ENCODE measurements around the gene FOXC1. TPM values are rescaled to one million over a fixed set of nuclear protein-coding genes. Genes with fewer than 3 reads are reported as not detected.

The FOXC1 gene
- total RNA-seq, 1 donor from 2014 or later, result 2.9 TPM

- Mint-ChIP-seq H3K9me3 (ENCODE audit: unreplicated experiment) (peaks cover 3% of the 10 kb centered on the region), H3K27me3 (ENCODE audit: low read depth, unreplicated experiment) (peaks cover 23% of the 10 kb centered on the region), H3K4me3 (ENCODE audit: unreplicated experiment) (no peak overlapping the region), H3K36me3 (ENCODE audit: low read depth, unreplicated experiment) (no peaks in the 10 kb centered on the region), H3K4me1 (ENCODE audit: low read depth, unreplicated experiment) (no peaks in the 10 kb centered on the region), H3K27ac (ENCODE audit: unreplicated experiment) (no peak overlapping the region)
- Histone ChIP-seq H3K9me3 (ENCODE audit: insufficient read depth, low read depth, low read length) (no peaks in the 10 kb centered on the region), H3K27ac (ENCODE audit: low read depth, low read length) (no peak overlapping the region), H3K27me3 (ENCODE audit: insufficient read depth, low read length) (no peaks in the 10 kb centered on the region), H3K79me2 (ENCODE audit: insufficient read depth, low read length) (no peaks in the 10 kb centered on the region), H3K4me1 (ENCODE audit: insufficient read depth, low read length) (no peaks in the 10 kb centered on the region), H3K36me3 (ENCODE audit: insufficient read depth, low read length) (no peaks in the 10 kb centered on the region), H3K9ac (ENCODE audit: low read length) (no peak overlapping the region), H2AFZ (ENCODE audit: low read depth, low read length) (no peak overlapping the region), H4K20me1 (ENCODE audit: insufficient read depth, low read length) (no peaks in the 10 kb centered on the region), H3K4me2 (ENCODE audit: low read length) (no peak overlapping the region), H3K4me3 (ENCODE audit: insufficient read depth, low read depth, low read length) (no peak overlapping the region)
- DNase-seq (ENCODE audit: low read depth), result no peak
- no peak for TF ChIP-seq EZH2 (IDR thresholded peaks at IDR 0.05; ENCODE audit: insufficient read depth, low read length)
- TF ChIP-seq CTCF (IDR thresholded peaks at IDR 0.05; ENCODE audit: insufficient read depth, low read depth, low read length), result no peak
- FAIRE-seq, result no peak
These were observed 43.1 kb downstream of the FOXC1 start for GRCh38 chr6:1652842-1653241.

- Histone ChIP-seq H4K20me1 (ENCODE audit: insufficient read depth, low read length) (no peaks in the 10 kb centered on the region), H3K4me1 (ENCODE audit: insufficient read depth, low read length) (no peaks in the 10 kb centered on the region), H3K9me3 (ENCODE audit: insufficient read depth, low read depth, low read length) (no peaks in the 10 kb centered on the region), H3K4me3 (ENCODE audit: insufficient read depth, low read depth, low read length) (no peak overlapping the region), H3K27me3 (ENCODE audit: insufficient read depth, low read length) (no peaks in the 10 kb centered on the region), H3K4me2 (ENCODE audit: low read length) (no peak overlapping the region), H2AFZ (ENCODE audit: low read depth, low read length) (no peak overlapping the region), H3K79me2 (ENCODE audit: insufficient read depth, low read length) (no peaks in the 10 kb centered on the region), H3K9ac (ENCODE audit: low read length) (no peak overlapping the region), H3K36me3 (ENCODE audit: insufficient read depth, low read length) (no peaks in the 10 kb centered on the region), H3K27ac (ENCODE audit: low read depth, low read length) (no peak overlapping the region)
- FAIRE-seq, result no peak
- Mint-ChIP-seq H3K27ac (ENCODE audit: unreplicated experiment) (no peak overlapping the region), H3K27me3 (ENCODE audit: low read depth, unreplicated experiment) (peaks cover 10% of the 10 kb centered on the region), H3K9me3 (ENCODE audit: unreplicated experiment) (peaks cover 3% of the 10 kb centered on the region), H3K4me3 (ENCODE audit: unreplicated experiment) (no peak overlapping the region), H3K4me1 (ENCODE audit: low read depth, unreplicated experiment) (no peaks in the 10 kb centered on the region), H3K36me3 (ENCODE audit: low read depth, unreplicated experiment) (no peaks in the 10 kb centered on the region)
- DNase-seq (ENCODE audit: low read depth), result no peak
- TF ChIP-seq CTCF (IDR thresholded peaks at IDR 0.05; ENCODE audit: insufficient read depth, low read depth, low read length) (no peak), EZH2 (IDR thresholded peaks at IDR 0.05; ENCODE audit: insufficient read depth, low read length) (no peak)
These were observed 44.3 kb downstream of the FOXC1 start for GRCh38 chr6:1654054-1654453.

GRCh38 chr6:1657116-1657770, 47.5 kb downstream of the FOXC1 start:
- Mint-ChIP-seq H3K27ac (ENCODE audit: unreplicated experiment) (no peak overlapping the region), H3K9me3 (ENCODE audit: unreplicated experiment) (peaks cover 3% of the 10 kb centered on the region), H3K36me3 (ENCODE audit: low read depth, unreplicated experiment) (peaks cover 3% of the 10 kb centered on the region), H3K4me3 (ENCODE audit: unreplicated experiment) (no peak overlapping the region), H3K27me3 (ENCODE audit: low read depth, unreplicated experiment) (peaks cover 23% of the 10 kb centered on the region), H3K4me1 (ENCODE audit: low read depth, unreplicated experiment) (no peaks in the 10 kb centered on the region)
- Histone ChIP-seq H3K27me3 (ENCODE audit: insufficient read depth, low read length) (no peaks in the 10 kb centered on the region), H3K9me3 (ENCODE audit: insufficient read depth, low read depth, low read length) (no peaks in the 10 kb centered on the region), H3K9ac (ENCODE audit: low read length) (no peak overlapping the region), H3K4me3 (ENCODE audit: insufficient read depth, low read depth, low read length) (no peak overlapping the region), H2AFZ (ENCODE audit: low read depth, low read length) (no peak overlapping the region), H3K4me1 (ENCODE audit: insufficient read depth, low read length) (no peaks in the 10 kb centered on the region), H4K20me1 (ENCODE audit: insufficient read depth, low read length) (no peaks in the 10 kb centered on the region), H3K27ac (ENCODE audit: low read depth, low read length) (no peak overlapping the region), H3K79me2 (ENCODE audit: insufficient read depth, low read length) (no peaks in the 10 kb centered on the region), H3K4me2 (ENCODE audit: low read length) (no peak overlapping the region), H3K36me3 (ENCODE audit: insufficient read depth, low read length) (no peaks in the 10 kb centered on the region)
- FAIRE-seq (no peak), DNase-seq (ENCODE audit: low read depth) (no peak)
- TF ChIP-seq EZH2 (IDR thresholded peaks at IDR 0.05; ENCODE audit: insufficient read depth, low read length), result no peak
